Activated CD4-positive, alpha-beta T cell treated with anti-CD3 and anti-CD28 coated beads, Interleukin-2, amount 50 U/mL, for 16 hours (primary cell): ENCODE measurements around the gene ANO9.
"Not testable (repeated sequence)": the region's sequence is repeated elsewhere in the genome, so short reads cannot be mapped to it uniquely, and the experiment has no call there.

Experiments
- DNase-seq: peaks from one replicate; pipeline ENCODE4 v3.0.0-alpha.2; 2020

The ANO9 gene

GRCh38 chr11:413120-414081 lies 28.4 kb downstream of the ANO9 start:
- DNase-seq = no peak

GRCh38 chr11:412641-413119 lies 29.1 kb downstream of the ANO9 start:
- no peak for DNase-seq

- DNase-seq = not testable (repeated sequence)
Observed at GRCh38 chr11:411520-411919, 30.3 kb downstream of the ANO9 start.

- DNase-seq = not testable (repeated sequence)
Observed at GRCh38 chr11:410711-411110, 31.1 kb downstream of the ANO9 start.

- no peak for DNase-seq
Observed at GRCh38 chr11:409600-410483, 32.0 kb downstream of the ANO9 start.

GRCh38 chr11:409008-409599 lies 32.7 kb downstream of the ANO9 start:
- no peak for DNase-seq

- no peak for DNase-seq
Observed at GRCh38 chr11:408154-409007, 33.4 kb downstream of the ANO9 start.

- no peak for DNase-seq
Observed at GRCh38 chr11:407651-408123, 34.1 kb downstream of the ANO9 start.

- DNase-seq = peak; percentile 90
Observed at GRCh38 chr11:406796-407650, 34.8 kb downstream of the ANO9 start.

GRCh38 chr11:405954-406795 lies 35.6 kb downstream of the ANO9 start:
- DNase-seq = no peak

- no peak for DNase-seq
Observed at GRCh38 chr11:405323-405953, 36.4 kb downstream of the ANO9 start.

- no peak for DNase-seq
Observed at GRCh38 chr11:404551-405264, 37.1 kb downstream of the ANO9 start.

GRCh38 chr11:403761-404431 lies 37.9 kb downstream of the ANO9 start:
- no peak for DNase-seq

GRCh38 chr11:403021-403760 lies 38.6 kb downstream of the ANO9 start:
- no peak for DNase-seq

- not testable (repeated sequence) for DNase-seq
Observed at GRCh38 chr11:401196-401595, 40.6 kb downstream of the ANO9 start.

- DNase-seq = no peak
Observed at GRCh38 chr11:400241-400689, 41.5 kb downstream of the ANO9 start.

- DNase-seq = no peak
Observed at GRCh38 chr11:399731-400211, 42.0 kb downstream of the ANO9 start.
